K562 (cell line): ENCODE data around the gene DIS3L2. TPM values are rescaled to one million over a fixed set of nuclear protein-coding genes. Genes with fewer than 3 reads are reported as not detected.

ENCODE experiments used
- ATAC-seq: fragments of 200-7000 bp; cut with Tn5 transposase; 3 replicates; pipeline ENCODE4 v1.9.1; 2020; ENCODE audit warnings: moderate library complexity
- BruUV-seq: library from RNA; stranded (reverse); fragments of 400-500 nt; replicated peaks from 2 replicates; lab custom pipeline; 2021; lab: Mats Ljungman, UMichigan
- CTCF ChIA-PET: fragments of 300-600 bp; formaldehyde crosslinking; extraction: SDS; loops from one replicate; lab custom pipeline; 2021; ENCODE audit warnings: low intra/inter-chr PET ratio; lab: Yijun Ruan, JAX
- POLR2A ChIA-PET: fragments of 300-600, 350-650 bp; sonication (Branson Sonifier 250); formaldehyde crosslinking; extraction: SDS; loops from one replicate; lab custom pipeline; 2021; ENCODE audit warnings: antibody characterized with exemption, inconsistent platforms; lab: Yijun Ruan, JAX
- DNase-seq, 4 experiments: peaks; one replicate each; pipeline versions ENCODE4 v3.0.0 to v3.0.0-alpha.2; 2011 to 2018; ENCODE audit warnings: low spot score in 3 of 4, mixed read lengths in 3 of 4; ENCODE audit errors: extremely low read depth in 1 of 4
- FAIRE-seq: peaks from 2 replicates; lab custom pipeline; 2011; peaks lifted over from hg19 to GRCh38; lab: Jason Lieb, UNC
- H2AFZ ChIP-seq: 2 replicates; pipeline ENCODE4 v1.6.0; 2011; ENCODE audit warnings: low read depth, low read length, control low read depth, inconsistent platforms
- H3K27ac ChIP-seq: fragments of 200-600 bp; 3 replicates; pipeline ENCODE4 v1.8.0; 2011; ENCODE audit warnings: low read depth, mild to moderate bottlenecking, control low read depth, inconsistent platforms, low read length, moderate library complexity, mixed read lengths; ENCODE audit errors: extremely low read depth
- H3K27me3 ChIP-seq, 2 experiments: fragments of 300-600 bp in 1 of 2; 2 replicates in 1 of 2; 3 replicates in 1 of 2; pipeline versions ENCODE4 v1.6.0 to v1.8.0; 2011; ENCODE audit warnings: inconsistent platforms in 2 of 2, low read length in 2 of 2, mild to moderate bottlenecking in 1 of 2, mixed read lengths in 1 of 2, moderate library complexity in 1 of 2; ENCODE audit not compliant: control insufficient read depth in 2 of 2, insufficient read depth in 2 of 2
- H3K36me3 ChIP-seq: fragments of 300-600 bp; 3 replicates; pipeline ENCODE4 v1.8.0; 2011; ENCODE audit warnings: mild to moderate bottlenecking, low read length, inconsistent platforms; ENCODE audit not compliant: control insufficient read depth, insufficient read depth
- H3K4me1 ChIP-seq, 2 experiments: fragments of 200-600 bp in 1 of 2; replicated peaks in 1 of 2; 2 replicates in 1 of 2; 3 replicates in 1 of 2; pipeline versions ENCODE4 v1.5.1 to v1.8.0; 2011; ENCODE audit warnings: inconsistent platforms in 2 of 2, low read length in 2 of 2, mild to moderate bottlenecking in 1 of 2, mixed read lengths in 1 of 2, moderate library complexity in 1 of 2; ENCODE audit not compliant: control insufficient read depth in 2 of 2, insufficient read depth in 2 of 2
- H3K4me2 ChIP-seq: 2 replicates; pipeline ENCODE4 v1.6.1; 2011; ENCODE audit warnings: low read length, control low read depth, inconsistent platforms, mixed read lengths; ENCODE audit not compliant: insufficient read depth
- H3K4me3 ChIP-seq: fragments of 200-600 bp; sonication (generic), shearing (Covaris generic); 2 replicates; pipeline ENCODE4 v1.5.1; 2016; ENCODE audit warnings: control low read depth, inconsistent platforms
- H3K79me2 ChIP-seq: fragments of 200-600 bp; 3 replicates; pipeline ENCODE4 v1.8.0; 2011; ENCODE audit warnings: low read length, inconsistent platforms; ENCODE audit not compliant: control insufficient read depth, insufficient read depth
- H3K9ac ChIP-seq, 2 experiments: 2 replicates each; pipeline versions ENCODE4 v1.6.0 to v1.6.1; 2011; ENCODE audit warnings: low read depth in 2 of 2, low read length in 2 of 2, control low read depth in 1 of 2, inconsistent platforms in 1 of 2, mild to moderate bottlenecking in 1 of 2, mixed read lengths in 1 of 2; ENCODE audit not compliant: insufficient read depth in 1 of 2
- H3K9me1 ChIP-seq: one replicate; pipeline ENCODE4 v1.6.0; 2011; ENCODE audit warnings: inconsistent platforms, mild to moderate bottlenecking, low read length, moderate library complexity; ENCODE audit not compliant: control insufficient read depth, insufficient read depth
- H3K9me3 ChIP-seq: replicated peaks from 2 replicates; pipeline ENCODE4 v1.5.1; 2011; ENCODE audit warnings: low read depth, low read length, inconsistent platforms; ENCODE audit not compliant: control insufficient read depth, insufficient read depth
- H4K20me1 ChIP-seq: replicated peaks from 2 replicates; pipeline ENCODE4 v1.6.1; 2011; ENCODE audit warnings: low read length, inconsistent platforms, mixed read lengths; ENCODE audit not compliant: control insufficient read depth, insufficient read depth
- HDAC1 ChIP-seq, 2 experiments: fragments of 450-650 bp; IDR thresholded peaks; 2 replicates each; pipeline ENCODE4 v1.6.1; 2016 to 2017; ENCODE audit warnings: inconsistent platforms in 1 of 2, mild to moderate bottlenecking in 1 of 2, moderate library complexity in 1 of 2
- MAFK ChIP-seq: IDR thresholded peaks from 2 replicates; pipeline ENCODE4 v1.6.1; 2011; ENCODE audit warnings: low read length, improper control_type of control experiment
- MBD2 ChIP-seq: sonication (generic); IDR thresholded peaks from 2 replicates; pipeline ENCODE4 v1.6.1; 2016; ENCODE audit warnings: low read depth, borderline replicate concordance
- MECOM ChIP-seq: fragments of 250-450 bp; sonication (Bioruptor Pico); IDR thresholded peaks from 2 replicates; pipeline ENCODE4 v1.8.0; 2022; ENCODE audit warnings: inconsistent platforms
- PHF8 ChIP-seq: fragments of 200-600 bp; sonication (generic); IDR thresholded peaks from 2 replicates; pipeline ENCODE4 v1.6.1; 2012; ENCODE audit warnings: mixed run types, mild to moderate bottlenecking, inconsistent platforms, low read length, moderate library complexity, borderline replicate concordance
- WGBS: fragments of 100-300 bp; shearing (Covaris generic); methylation state at CpG from one replicate; pipeline ENCODE4 v1.1.6; 2016; ENCODE audit warnings: low coverage, mixed read lengths; ENCODE audit not compliant: insufficient coverage; ENCODE audit errors: missing lambda C conversion rate; 5-methylcytosine and 5-hydroxymethylcytosine counted together
- in situ Hi-C: fragments of 300-500 bp; cut with MboI; formaldehyde crosslinking; loops from 4 replicates; pipeline ENCODE4 v1.15.0; 2018; ENCODE audit warnings: inconsistent platforms, mixed read lengths
- intact Hi-C: fragments of 100-400 bp; cut with micrococcal nuclease; formaldehyde crosslinking; loops from 2 replicates; pipeline ENCODE4 v1.14.2; 2022
- polyA plus RNA-seq, 8 experiments: library from polyadenylated mRNA; depleted of rRNA in 4 of 8; stranded (reverse) in 5 of 8; unstranded in 3 of 8; fragments of >200 nt; fragmentation: Nextera tagmentation in 2 of 8; fragmentation: Illumina TruSeq in 1 of 8; extraction: Ambion mirVana in 2 of 8; extraction: Trizol in 1 of 8; gene quantifications; 2 replicates each; pipeline versions ENCODE4 v1.2.1 to v1.2.3, GENCODE V29; 2011 to 2014; ENCODE audit warnings: inconsistent platforms in 1 of 8, missing spikeins in 1 of 8
- total RNA-seq, 7 experiments: library from RNA; depleted of rRNA in 6 of 7; stranded (reverse); fragments of >200 nt in 6 of 7; fragmentation: Illumina TruSeq in 2 of 7; extraction: Trizol in 2 of 7; gene quantifications; 2 replicates each; pipeline versions ENCODE4 v1.2.1 to v1.2.3, GENCODE V29; 2011 to 2021; ENCODE audit warnings: low replicate concordance in 1 of 7
- TF ChIP-seq, protein P1 (sequence below): fragments of 250-450 bp; sonication (Bioruptor Pico); IDR thresholded peaks from 2 replicates; pipeline ENCODE4 v1.6.1; 2021; ENCODE audit warnings: mild to moderate bottlenecking
- TF ChIP-seq, protein P2 (sequence below): sonication (generic); IDR thresholded peaks from 2 replicates; pipeline ENCODE4 v1.6.1; 2016
- TF ChIP-seq, protein P3 (sequence below): fragments of 250-450 bp; sonication (Bioruptor Pico); IDR thresholded peaks from 2 replicates; pipeline ENCODE4 v1.5.0; 2021

The DIS3L2 gene
- total and polyA plus RNA-seq, 9 of the 15 experiments (the other 6 are each of a cell fraction or from before 2014, with no cell fraction given): 1.5 to 19.2 (median 11.2) TPM

DNA sequence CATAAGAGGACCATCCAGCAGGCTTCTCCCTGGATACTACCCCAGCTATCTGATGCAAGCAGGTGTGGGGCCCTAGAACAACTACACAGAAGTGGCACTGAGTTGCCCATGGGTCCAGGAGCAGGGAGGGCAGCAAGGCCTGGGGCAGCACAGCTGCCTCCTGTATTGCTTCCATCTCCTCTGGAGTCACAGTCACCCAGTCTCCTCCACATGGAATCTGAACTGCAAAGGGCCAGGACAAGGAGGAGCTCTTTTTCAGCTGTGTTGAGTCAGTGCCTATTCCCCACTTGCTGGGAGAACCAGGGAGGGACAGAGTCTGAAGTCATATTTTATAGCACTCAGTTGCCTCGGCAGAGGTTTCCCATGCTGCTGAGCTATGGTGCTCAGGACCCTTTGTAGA is 349.2 kb downstream of the DIS3L2 start:
- H2AFZ ChIP-seq: no peak overlapping the region
- CTCF ChIA-PET: no interaction called here
- ATAC-seq (no peak), FAIRE-seq (no peak), DNase-seq (no peak)
- H3K4me2 ChIP-seq: no peak overlapping the region
- no peaks in the 10 kb centered on the region; a peak in 1 of 5 replicates for H3K4me1 ChIP-seq
- POLR2A ChIA-PET: interaction anchor here (0.6 kb wide), 1 partner anchor 12 kb away, joined by 3 read pairs; no protein-coding TSS in a partner anchor
- in situ Hi-C loops: no loop called here
- H3K27me3 ChIP-seq: no peaks in the 10 kb centered on the region
- no peaks in the 10 kb centered on the region for H3K9me3 ChIP-seq
- no peak overlapping the region for H3K4me3 ChIP-seq
- 100% methylated on average over 1 of the region's 1 CpG for WGBS
- BruUV-seq: no TSS peak
- no peak overlapping the region for H3K9ac ChIP-seq
- H3K9me1 ChIP-seq: no peaks in the 10 kb centered on the region
- intact Hi-C loops: no loop called here
- no peaks in the 10 kb centered on the region for H3K79me2 ChIP-seq
- no peak overlapping the region for H3K27ac ChIP-seq
- no peaks in the 10 kb centered on the region for H4K20me1 ChIP-seq
- no peaks in the 10 kb centered on the region; the same call in 2 of the 3 replicates for H3K36me3 ChIP-seq
- TF ChIP-seq HDAC1 (IDR thresholded peaks at IDR 0.05) (no peak), MAFK (no peak), MBD2 (no peak), PHF8 (no peak), MECOM (no peak)
- TF ChIP-seq, protein P1, sequence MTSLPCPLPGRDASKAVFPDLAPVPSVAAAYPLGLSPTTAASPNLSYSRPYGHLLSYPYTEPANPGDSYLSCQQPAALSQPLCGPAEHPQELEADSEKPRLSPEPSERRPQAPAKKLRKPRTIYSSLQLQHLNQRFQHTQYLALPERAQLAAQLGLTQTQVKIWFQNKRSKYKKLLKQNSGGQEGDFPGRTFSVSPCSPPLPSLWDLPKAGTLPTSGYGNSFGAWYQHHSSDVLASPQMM (CRISPR knock-in tag): no peak
- TF ChIP-seq, protein P2, sequence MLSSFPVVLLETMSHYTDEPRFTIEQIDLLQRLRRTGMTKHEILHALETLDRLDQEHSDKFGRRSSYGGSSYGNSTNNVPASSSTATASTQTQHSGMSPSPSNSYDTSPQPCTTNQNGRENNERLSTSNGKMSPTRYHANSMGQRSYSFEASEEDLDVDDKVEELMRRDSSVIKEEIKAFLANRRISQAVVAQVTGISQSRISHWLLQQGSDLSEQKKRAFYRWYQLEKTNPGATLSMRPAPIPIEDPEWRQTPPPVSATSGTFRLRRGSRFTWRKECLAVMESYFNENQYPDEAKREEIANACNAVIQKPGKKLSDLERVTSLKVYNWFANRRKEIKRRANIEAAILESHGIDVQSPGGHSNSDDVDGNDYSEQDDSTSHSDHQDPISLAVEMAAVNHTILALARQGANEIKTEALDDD: no peak
- TF ChIP-seq, protein P3, sequence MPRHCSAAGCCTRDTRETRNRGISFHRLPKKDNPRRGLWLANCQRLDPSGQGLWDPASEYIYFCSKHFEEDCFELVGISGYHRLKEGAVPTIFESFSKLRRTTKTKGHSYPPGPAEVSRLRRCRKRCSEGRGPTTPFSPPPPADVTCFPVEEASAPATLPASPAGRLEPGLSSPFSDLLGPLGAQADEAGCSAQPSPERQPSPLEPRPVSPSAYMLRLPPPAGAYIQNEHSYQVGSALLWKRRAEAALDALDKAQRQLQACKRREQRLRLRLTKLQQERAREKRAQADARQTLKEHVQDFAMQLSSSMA (CRISPR knock-in tag): no peak
